Measurements from ENCODE around the gene GSTO2. TPM values are rescaled to one million over a fixed set of nuclear protein-coding genes. Genes with fewer than 3 reads are reported as not detected.

The GSTO2 gene
- total and polyA plus RNA-seq, 2 of the 13 experiments (the other 11 are each of a cell fraction or from before 2014, with no cell fraction given): 2.1 to 7.9 TPM

GRCh38 chr10:104291439-104291951 is 22.5 kb downstream of the GSTO2 start (continued):
- TF ChIP-seq, protein P1, sequence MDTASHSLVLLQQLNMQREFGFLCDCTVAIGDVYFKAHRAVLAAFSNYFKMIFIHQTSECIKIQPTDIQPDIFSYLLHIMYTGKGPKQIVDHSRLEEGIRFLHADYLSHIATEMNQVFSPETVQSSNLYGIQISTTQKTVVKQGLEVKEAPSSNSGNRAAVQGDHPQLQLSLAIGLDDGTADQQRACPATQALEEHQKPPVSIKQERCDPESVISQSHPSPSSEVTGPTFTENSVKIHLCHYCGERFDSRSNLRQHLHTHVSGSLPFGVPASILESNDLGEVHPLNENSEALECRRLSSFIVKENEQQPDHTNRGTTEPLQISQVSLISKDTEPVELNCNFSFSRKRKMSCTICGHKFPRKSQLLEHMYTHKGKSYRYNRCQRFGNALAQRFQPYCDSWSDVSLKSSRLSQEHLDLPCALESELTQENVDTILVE (CRISPR knock-in tag; IDR thresholded peaks at IDR 0.05): peak; percentile 17; the same call in 1 of the 2 replicates
- TF ChIP-seq ZNF670 (CRISPR knock-in tag; IDR thresholded peaks at IDR 0.05; ENCODE audit: borderline replicate concordance) (no peak), SAP130 (CRISPR knock-in tag; IDR thresholded peaks at IDR 0.05; ENCODE audit: low read depth) (0 out of 2 replicates have a peak, but pooled peaks have one; percentile 37), FUBP1 (CRISPR knock-in tag; IDR thresholded peaks at IDR 0.05; ENCODE audit: borderline replicate concordance) (no peak), ARNT (IDR thresholded peaks at IDR 0.05) (no peak), ZNF460 (CRISPR knock-in tag; IDR thresholded peaks at IDR 0.05; ENCODE audit: borderline replicate concordance) (no peak), ZSCAN29 (CRISPR knock-in tag; conservative IDR thresholded peaks at IDR 0.05) (no peak), FOXP1 (IDR thresholded peaks at IDR 0.05) (no peak), FOXP1 (CRISPR knock-in tag; IDR thresholded peaks at IDR 0.05) (no peak), ELK4 (CRISPR knock-in tag; IDR thresholded peaks at IDR 0.05; ENCODE audit: borderline replicate concordance) (no peak), YEATS2 (CRISPR knock-in tag; IDR thresholded peaks at IDR 0.05; ENCODE audit: borderline replicate concordance) (no peak), AKNA (CRISPR knock-in tag; IDR thresholded peaks at IDR 0.05; ENCODE audit: borderline replicate concordance) (no peak), SP5 (CRISPR knock-in tag; IDR thresholded peaks at IDR 0.05; ENCODE audit: borderline replicate concordance, low read depth) (no peak), LCORL (IDR thresholded peaks at IDR 0.05) (no peak), LCORL (CRISPR knock-in tag; IDR thresholded peaks at IDR 0.05) (peak; percentile 36; the same call in 1 of the 2 replicates), ETV6 (CRISPR knock-in tag; conservative IDR thresholded peaks at IDR 0.05) (no peak), U2AF2 (IDR thresholded peaks at IDR 0.05; ENCODE audit: low read depth, low read length) (no peak)
- TF ChIP-seq, protein P2, sequence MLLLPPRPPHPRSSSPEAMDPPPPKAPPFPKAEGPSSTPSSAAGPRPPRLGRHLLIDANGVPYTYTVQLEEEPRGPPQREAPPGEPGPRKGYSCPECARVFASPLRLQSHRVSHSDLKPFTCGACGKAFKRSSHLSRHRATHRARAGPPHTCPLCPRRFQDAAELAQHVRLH (CRISPR knock-in tag; IDR thresholded peaks at IDR 0.05; ENCODE audit: borderline replicate concordance, low read depth): peak; percentile 84; the same call in 1 of the 2 replicates
- TF ChIP-seq, protein P3, sequence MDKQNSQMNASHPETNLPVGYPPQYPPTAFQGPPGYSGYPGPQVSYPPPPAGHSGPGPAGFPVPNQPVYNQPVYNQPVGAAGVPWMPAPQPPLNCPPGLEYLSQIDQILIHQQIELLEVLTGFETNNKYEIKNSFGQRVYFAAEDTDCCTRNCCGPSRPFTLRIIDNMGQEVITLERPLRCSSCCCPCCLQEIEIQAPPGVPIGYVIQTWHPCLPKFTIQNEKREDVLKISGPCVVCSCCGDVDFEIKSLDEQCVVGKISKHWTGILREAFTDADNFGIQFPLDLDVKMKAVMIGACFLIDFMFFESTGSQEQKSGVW (CRISPR knock-in tag; IDR thresholded peaks at IDR 0.05; ENCODE audit: borderline replicate concordance): no peak
- TF ChIP-seq, protein P4, sequence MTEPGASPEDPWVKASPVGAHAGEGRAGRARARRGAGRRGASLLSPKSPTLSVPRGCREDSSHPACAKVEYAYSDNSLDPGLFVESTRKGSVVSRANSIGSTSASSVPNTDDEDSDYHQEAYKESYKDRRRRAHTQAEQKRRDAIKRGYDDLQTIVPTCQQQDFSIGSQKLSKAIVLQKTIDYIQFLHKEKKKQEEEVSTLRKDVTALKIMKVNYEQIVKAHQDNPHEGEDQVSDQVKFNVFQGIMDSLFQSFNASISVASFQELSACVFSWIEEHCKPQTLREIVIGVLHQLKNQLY (CRISPR knock-in tag; IDR thresholded peaks at IDR 0.05): no peak

Data from HepG2 (cell line).